K562 (cell line): Measurements from ENCODE around the gene NDOR1. TPM values are rescaled to one million over a fixed set of nuclear protein-coding genes. Genes with fewer than 3 reads are reported as not detected.

Experiments
- CSDE1 ChIP-seq, 2 experiments: fragments of 450-650 bp; IDR thresholded peaks; 2 replicates each; pipeline ENCODE4 v1.6.1; 2016; ENCODE audit warnings: mild to moderate bottlenecking in 1 of 2
- DPF2 ChIP-seq: fragments of 450-650 bp; IDR thresholded peaks from 2 replicates; pipeline ENCODE4 v1.6.1; 2016
- EGR1 ChIP-seq: fragments of 450-650 bp; conservative IDR thresholded peaks from 2 replicates; pipeline ENCODE4 v1.6.1; 2017; ENCODE audit warnings: mild to moderate bottlenecking
- FOS ChIP-seq: IDR thresholded peaks from 3 replicates; pipeline ENCODE4 v1.6.1; 2011; ENCODE audit not compliant: insufficient read length; ENCODE audit errors: extremely low read depth
- FOXA1 ChIP-seq: fragments of 450-650 bp; IDR thresholded peaks from 2 replicates; pipeline ENCODE4 v1.6.1; 2016; ENCODE audit warnings: mild to moderate bottlenecking, borderline replicate concordance
- GTF2F1 ChIP-seq: IDR thresholded peaks from 2 replicates; pipeline ENCODE4 v1.6.1; 2011; ENCODE audit warnings: low read depth, low read length, improper control_type of control experiment
- NCOA4 ChIP-seq: fragments of 450-650 bp; IDR thresholded peaks from 2 replicates; pipeline ENCODE4 v1.6.1; 2018; ENCODE audit warnings: mild to moderate bottlenecking; ENCODE audit not compliant: partially characterized antibody
- PHB2 ChIP-seq: fragments of 450-650 bp; IDR thresholded peaks from 2 replicates; pipeline ENCODE4 v1.6.1; 2017; ENCODE audit warnings: low read depth
- SMC3 ChIP-seq: conservative IDR thresholded peaks from 2 replicates; pipeline ENCODE4 v1.6.1; 2011; ENCODE audit warnings: low read depth, low read length, improper control_type of control experiment; ENCODE audit not compliant: insufficient read depth
- STAT5B ChIP-seq: fragments of 250-450 bp; sonication (Bioruptor Pico); IDR thresholded peaks from 2 replicates; pipeline ENCODE4 v1.8.0; 2021; ENCODE audit warnings: mild to moderate bottlenecking, inconsistent platforms
- ZEB2 ChIP-seq: fragments of 450-650 bp; IDR thresholded peaks from 2 replicates; pipeline ENCODE4 v1.6.1; 2016
- ZNF263 ChIP-seq: sonication (generic); formaldehyde crosslinking; IDR thresholded peaks from 2 replicates; pipeline ENCODE4 v1.8.0; 2022; ENCODE audit warnings: mild to moderate bottlenecking, missing genetic modification reagents, borderline replicate concordance
- ZNF57 ChIP-seq: fragments of 450-650 bp; formaldehyde crosslinking; IDR thresholded peaks from 2 replicates; pipeline ENCODE4 v1.4.0; 2020; ENCODE audit warnings: mild to moderate bottlenecking, moderate library complexity
- ZNF583 ChIP-seq: fragments of 250-450 bp; sonication (Bioruptor Pico); IDR thresholded peaks from 2 replicates; pipeline ENCODE4 v1.4.0; 2020
- ZNF764 ChIP-seq: fragments of 250-450 bp; sonication (Bioruptor Pico); IDR thresholded peaks from 2 replicates; pipeline ENCODE4 v1.4.0; 2020; ENCODE audit warnings: low read depth, mild to moderate bottlenecking, moderate library complexity
- polyA plus RNA-seq, 8 experiments: library from polyadenylated mRNA; depleted of rRNA in 4 of 8; stranded (reverse) in 5 of 8; unstranded in 3 of 8; fragments of >200 nt; fragmentation: Nextera tagmentation in 2 of 8; fragmentation: Illumina TruSeq in 1 of 8; extraction: Ambion mirVana in 2 of 8; extraction: Trizol in 1 of 8; gene quantifications; 2 replicates each; pipeline versions ENCODE4 v1.2.1 to v1.2.3, GENCODE V29; 2011 to 2014; ENCODE audit warnings: inconsistent platforms in 1 of 8, missing spikeins in 1 of 8
- total RNA-seq, 7 experiments: library from RNA; depleted of rRNA in 6 of 7; stranded (reverse); fragments of >200 nt in 6 of 7; fragmentation: Illumina TruSeq in 2 of 7; extraction: Trizol in 2 of 7; gene quantifications; 2 replicates each; pipeline versions ENCODE4 v1.2.1 to v1.2.3, GENCODE V29; 2011 to 2021; ENCODE audit warnings: low replicate concordance in 1 of 7
- TF ChIP-seq, protein P1 (sequence below): sonication (generic); formaldehyde crosslinking; IDR thresholded peaks from 2 replicates; pipeline ENCODE4 v1.8.1; 2023; ENCODE audit warnings: mild to moderate bottlenecking, missing genetic modification reagents
- TF ChIP-seq, protein P2 (sequence below): fragments of 450-650 bp; IDR thresholded peaks from 2 replicates; pipeline ENCODE4 v1.6.1; 2017; ENCODE audit warnings: antibody characterized with exemption

Gene NDOR1
- total and polyA plus RNA-seq, 9 of the 15 experiments (the other 6 are each of a cell fraction or from before 2014, with no cell fraction given) = 0.06 to 36.9 (median 6.9) TPM

DNA sequence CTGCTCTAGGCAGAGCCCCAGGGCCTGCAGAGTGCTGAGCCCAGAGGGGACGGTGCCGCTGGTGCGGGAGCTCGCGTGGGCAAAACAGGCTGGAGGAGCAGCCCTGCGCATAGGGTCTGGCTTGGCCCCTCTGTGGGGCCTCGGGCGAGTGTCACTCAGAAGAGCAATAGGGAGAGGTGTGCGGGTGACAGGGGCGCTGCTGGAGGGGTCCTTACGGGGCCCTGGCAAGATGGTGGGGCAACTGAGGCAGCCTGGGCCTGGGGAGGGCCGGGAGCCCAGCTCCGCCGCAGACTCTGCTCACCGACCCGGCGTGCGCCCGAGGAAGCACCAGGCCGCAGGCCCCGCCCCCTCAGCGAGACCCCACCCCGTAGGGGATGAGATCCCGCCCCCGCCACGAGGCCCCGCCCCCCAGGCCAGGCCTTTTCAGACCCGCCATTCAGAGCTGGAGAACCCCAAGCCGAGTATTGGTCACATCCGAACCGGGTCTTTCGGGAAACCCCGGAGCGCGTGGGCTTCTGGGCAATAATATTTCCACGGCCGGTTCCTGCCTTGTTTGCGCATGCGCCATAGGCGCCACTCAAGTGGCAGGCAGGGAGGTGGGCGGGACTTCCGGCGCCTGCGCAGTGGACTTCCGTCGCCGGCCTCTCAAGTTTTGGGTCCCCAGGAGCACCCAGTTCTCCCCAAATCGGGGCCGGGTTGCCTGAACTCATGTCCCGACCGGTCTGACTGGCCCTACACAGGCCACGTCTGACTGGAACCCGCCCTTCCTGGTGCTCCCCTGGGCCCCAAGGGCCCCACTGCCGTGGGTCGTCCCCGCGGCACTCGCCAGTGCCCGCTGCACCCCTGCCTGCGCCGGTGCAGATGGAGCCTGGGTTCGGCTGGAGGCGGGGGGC is 17.8 kb downstream of the NDOR1 start (continued):
- TF ChIP-seq STAT5B (CRISPR knock-in tag) (no peak), SMC3 (no peak), ZNF57 (CRISPR knock-in tag) (no peak), GTF2F1 (0 out of 2 replicates have a peak, but pooled peaks have one; percentile 46), FOXA1 (no peak), DPF2 (no peak), NCOA4 (no peak), ZNF764 (CRISPR knock-in tag) (no peak), FOS (no peak), ZNF263 (CRISPR knock-in tag) (no peak), EGR1 (peak; percentile 68; the same call in 1 of the 2 replicates), PHB2 (no peak), ZEB2 (no peak), CSDE1 (IDR thresholded peaks at IDR 0.05) (no peak), ZNF583 (CRISPR knock-in tag) (no peak)
- TF ChIP-seq, protein P1, sequence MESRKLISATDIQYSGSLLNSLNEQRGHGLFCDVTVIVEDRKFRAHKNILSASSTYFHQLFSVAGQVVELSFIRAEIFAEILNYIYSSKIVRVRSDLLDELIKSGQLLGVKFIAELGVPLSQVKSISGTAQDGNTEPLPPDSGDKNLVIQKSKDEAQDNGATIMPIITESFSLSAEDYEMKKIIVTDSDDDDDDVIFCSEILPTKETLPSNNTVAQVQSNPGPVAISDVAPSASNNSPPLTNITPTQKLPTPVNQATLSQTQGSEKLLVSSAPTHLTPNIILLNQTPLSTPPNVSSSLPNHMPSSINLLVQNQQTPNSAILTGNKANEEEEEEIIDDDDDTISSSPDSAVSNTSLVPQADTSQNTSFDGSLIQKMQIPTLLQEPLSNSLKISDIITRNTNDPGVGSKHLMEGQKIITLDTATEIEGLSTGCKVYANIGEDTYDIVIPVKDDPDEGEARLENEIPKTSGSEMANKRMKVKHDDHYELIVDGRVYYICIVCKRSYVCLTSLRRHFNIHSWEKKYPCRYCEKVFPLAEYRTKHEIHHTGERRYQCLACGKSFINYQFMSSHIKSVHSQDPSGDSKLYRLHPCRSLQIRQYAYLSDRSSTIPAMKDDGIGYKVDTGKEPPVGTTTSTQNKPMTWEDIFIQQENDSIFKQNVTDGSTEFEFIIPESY (CRISPR knock-in tag) = no peak
- TF ChIP-seq, protein P2, sequence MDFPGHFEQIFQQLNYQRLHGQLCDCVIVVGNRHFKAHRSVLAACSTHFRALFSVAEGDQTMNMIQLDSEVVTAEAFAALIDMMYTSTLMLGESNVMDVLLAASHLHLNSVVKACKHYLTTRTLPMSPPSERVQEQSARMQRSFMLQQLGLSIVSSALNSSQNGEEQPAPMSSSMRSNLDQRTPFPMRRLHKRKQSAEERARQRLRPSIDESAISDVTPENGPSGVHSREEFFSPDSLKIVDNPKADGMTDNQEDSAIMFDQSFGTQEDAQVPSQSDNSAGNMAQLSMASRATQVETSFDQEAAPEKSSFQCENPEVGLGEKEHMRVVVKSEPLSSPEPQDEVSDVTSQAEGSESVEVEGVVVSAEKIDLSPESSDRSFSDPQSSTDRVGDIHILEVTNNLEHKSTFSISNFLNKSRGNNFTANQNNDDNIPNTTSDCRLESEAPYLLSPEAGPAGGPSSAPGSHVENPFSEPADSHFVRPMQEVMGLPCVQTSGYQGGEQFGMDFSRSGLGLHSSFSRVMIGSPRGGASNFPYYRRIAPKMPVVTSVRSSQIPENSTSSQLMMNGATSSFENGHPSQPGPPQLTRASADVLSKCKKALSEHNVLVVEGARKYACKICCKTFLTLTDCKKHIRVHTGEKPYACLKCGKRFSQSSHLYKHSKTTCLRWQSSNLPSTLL = no peak
